GM12892 (cell line): Measurements from ENCODE around the gene NANS.
"Not testable (repeated sequence)": the region's sequence is repeated elsewhere in the genome, so short reads cannot be mapped to it uniquely, and the experiment has no call there.

ENCODE experiments used
- DNase-seq: peaks from one replicate; pipeline ENCODE4 v3.0.0; 2011; ENCODE audit not compliant: insufficient read length
- FAIRE-seq: peaks from 2 replicates; lab custom pipeline; 2011; peaks lifted over from hg19 to GRCh38; lab: Jason Lieb, UNC
- POLR2A ChIP-seq: IDR thresholded peaks from 2 replicates; pipeline ENCODE4 v1.6.1; 2011; ENCODE audit warnings: low read depth, low read length, control low read depth
- POLR2AphosphoS5 ChIP-seq: IDR thresholded peaks from 2 replicates; pipeline ENCODE4 v1.6.1; 2011; ENCODE audit warnings: low read depth, low read length, control low read depth
- TAF1 ChIP-seq: IDR thresholded peaks from 2 replicates; pipeline ENCODE4 v1.6.1; 2011; ENCODE audit warnings: low read depth, mild to moderate bottlenecking, control low read depth, low read length, borderline replicate concordance

Gene NANS

DNA sequence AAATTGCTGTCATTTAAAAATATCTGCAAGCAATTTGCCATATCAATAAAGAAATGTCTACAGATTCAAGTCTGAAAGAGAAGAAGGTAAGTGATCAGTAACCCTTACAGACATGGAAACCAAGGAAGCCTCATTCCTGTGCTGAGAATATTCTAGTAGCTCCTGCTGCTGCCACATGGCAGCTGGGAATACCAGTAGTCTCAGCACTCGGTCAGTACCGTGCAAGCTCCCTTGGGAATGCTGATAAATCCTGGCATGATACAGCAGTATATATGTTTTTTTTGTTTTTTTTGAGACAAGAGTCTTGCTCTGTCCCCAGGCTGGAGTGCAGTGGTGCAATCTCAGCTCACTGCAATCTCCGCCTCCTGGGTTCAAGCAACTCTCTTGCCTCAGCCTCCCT, 27.9 kb downstream of the NANS start:
- DNase-seq (no peak), FAIRE-seq (no peak)
- TF ChIP-seq TAF1: no peak
- TF ChIP-seq POLR2A: no peak
- TF ChIP-seq POLR2AphosphoS5: no peak

DNA sequence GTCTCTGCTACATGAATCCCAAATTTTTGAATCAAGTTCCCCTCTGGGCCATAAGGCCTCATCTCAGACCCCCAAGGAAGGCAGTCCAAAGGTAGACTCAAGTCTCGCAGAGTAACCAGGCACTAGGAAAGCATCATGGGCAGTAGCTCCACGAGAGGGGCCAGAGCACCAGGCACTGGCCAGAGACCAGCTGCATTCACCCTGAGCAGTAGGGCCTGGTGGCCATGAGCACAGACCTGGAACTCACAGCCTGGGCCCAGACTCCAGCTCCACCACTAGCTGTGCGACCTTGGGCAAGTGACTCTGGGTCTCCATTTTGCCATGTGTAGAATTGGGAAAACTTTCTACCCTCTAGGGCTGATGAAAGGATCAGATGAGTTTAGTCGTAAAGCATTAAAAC, 28.5 kb downstream of the NANS start:
- FAIRE-seq: no peak
- TF ChIP-seq POLR2A (no peak), POLR2AphosphoS5 (no peak), TAF1 (no peak)
- DNase-seq: no peak

DNA sequence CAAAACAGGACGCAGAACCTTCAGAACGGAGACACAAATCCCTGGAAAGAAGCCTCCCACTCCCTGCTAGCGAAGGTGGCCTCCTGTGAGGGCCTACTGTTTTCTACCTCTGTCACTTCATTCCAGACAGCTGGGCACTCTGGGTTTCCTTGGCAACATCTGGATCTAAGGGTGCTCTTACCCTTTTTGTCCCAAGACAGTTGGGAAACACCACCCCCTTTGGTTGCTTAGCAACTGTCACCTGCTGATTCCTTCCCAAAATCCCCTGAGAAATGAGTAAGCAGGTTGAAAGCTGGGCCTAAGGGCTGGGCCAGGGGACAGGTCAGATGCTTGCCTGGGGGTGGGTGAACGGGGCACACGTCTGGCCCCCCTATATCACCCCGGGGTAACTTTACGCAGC, 29.4 kb downstream of the NANS start:
- DNase-seq (no peak), FAIRE-seq (no peak)
- TF ChIP-seq POLR2AphosphoS5 (no peak), POLR2A (no peak), TAF1 (no peak)

DNA sequence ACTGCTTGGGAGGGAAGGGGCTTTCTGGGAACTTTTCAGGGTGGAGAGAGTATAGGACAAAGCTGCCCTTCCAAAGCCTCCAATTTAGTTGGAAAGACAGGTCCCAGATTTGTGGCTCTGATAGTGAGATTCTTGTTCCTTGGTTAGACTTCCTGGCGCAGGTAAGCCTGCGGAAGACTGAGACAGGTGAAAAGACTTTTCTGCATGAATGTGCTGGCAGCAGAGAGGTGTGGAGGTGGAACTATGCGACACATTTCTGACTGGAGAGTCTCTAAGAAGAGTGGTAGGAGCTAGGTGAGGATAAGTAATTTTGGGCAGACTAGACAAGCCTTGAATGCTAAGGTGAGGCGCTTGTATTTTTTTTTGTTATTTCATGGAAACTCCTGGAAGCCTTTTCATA, 29.9 kb downstream of the NANS start:
- no peak for DNase-seq
- FAIRE-seq: no peak
- no peak for TF ChIP-seq POLR2AphosphoS5
- no peak for TF ChIP-seq POLR2A
- TF ChIP-seq TAF1: no peak

DNA sequence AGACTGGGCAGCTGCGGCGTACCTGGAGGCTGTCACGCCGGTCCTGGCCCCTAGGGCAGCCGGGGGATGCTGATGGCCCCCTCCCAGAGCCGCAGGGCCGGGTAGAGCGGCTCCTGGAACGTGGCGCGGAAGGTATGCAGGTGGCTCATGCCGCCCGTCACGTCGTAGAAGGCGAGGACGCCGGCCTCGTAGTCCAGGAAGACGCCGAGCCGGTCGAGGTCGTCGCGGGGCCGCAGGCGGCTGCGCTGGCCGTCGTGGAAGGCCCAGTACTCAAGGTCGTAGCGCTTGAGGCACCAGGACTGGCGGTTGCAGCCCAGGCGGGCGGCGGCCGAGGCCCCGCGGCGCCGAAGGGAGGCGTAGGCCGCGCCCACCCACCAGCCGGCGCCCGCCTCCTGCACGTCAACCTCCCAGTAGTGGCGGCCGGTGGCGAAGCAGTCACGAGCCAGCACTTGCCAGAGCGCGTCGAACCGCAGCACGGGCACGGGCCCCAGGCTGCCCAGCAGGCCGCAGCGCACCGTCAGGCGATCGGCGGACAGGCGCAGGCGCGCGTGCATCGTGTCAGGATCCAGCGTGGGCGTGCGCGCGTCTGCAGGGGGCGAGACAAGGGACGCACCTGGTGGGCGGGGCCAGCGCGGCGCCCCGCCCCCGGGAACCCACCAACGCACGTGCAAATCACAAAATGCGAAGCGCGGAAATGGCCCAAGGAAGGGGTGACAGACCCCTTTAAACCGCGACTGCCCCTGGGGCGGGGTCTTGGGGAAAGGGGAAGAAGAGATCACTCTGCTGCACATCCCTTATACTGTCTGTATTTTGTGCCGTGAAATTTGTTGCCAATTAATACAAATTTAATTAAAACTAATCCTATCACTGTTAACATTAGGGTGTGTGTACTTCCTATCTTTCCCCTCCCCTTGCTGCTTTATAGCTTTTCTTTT, 31.2 kb downstream of the NANS start:
- DNase-seq: no peak
- FAIRE-seq: no peak
- TF ChIP-seq TAF1 (no peak), POLR2A (no peak), POLR2AphosphoS5 (no peak)

DNA sequence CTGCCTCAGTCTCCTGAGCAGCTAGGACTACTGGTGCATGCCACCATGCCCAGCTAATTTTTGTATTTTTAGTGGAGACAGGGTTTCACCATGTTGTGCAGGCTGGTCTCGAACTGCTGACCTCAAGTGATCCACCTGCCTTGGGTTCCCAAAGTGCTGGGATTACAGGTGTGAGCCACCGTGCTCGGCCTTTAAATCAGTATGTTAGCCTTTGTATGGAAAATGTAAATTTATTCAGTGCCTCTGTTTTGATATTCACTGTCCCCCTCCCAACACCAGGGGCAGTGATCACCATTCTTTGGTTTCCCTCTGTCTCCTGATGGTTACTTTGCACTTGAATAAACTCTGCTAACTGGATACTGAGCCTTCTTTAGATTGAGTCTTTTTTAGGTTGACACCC, 34.1 kb downstream of the NANS start:
- not testable (repeated sequence) for FAIRE-seq, DNase-seq

DNA sequence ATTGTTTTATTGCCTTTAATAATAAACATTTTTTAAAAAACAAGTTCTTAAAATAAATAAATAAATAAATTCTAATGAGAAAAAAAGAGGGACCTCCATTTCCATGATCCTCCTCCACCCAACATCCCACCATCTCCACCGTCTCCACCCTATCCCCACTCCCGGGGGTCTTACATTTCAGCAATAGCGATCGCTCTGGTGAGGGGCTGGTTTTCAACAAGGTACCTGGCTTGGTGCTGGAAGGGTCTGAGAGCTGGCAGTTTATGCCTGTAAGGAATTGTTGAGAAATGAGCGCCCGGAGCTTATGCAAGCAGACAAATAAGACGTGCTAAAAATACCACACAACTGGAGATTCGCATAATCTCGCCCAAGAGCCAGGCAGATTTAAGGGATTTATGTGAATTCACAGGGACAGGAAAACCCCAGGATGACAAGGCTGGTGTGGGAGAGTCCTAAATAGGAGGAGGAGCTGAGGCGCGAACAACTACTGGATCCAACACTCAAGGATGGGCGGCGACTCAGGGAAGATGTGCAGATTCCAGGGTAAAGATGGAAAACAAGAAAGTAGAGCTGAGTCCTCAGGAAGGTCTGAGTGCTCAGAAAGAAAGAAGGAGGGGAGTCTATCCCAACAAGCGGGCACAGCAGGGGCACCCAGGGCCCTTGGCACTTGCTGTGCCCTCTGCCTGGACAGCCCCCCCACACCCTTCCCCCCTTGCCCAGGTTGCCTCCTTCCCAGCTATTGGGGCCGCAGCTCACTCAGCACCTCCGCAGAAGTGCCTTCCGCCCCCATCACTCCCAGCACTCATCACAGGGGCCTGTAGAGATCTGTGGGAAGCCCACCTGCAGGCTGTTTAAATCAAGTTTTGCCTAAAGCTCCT, 35.4 kb downstream of the NANS start:
- FAIRE-seq: no peak

DNA sequence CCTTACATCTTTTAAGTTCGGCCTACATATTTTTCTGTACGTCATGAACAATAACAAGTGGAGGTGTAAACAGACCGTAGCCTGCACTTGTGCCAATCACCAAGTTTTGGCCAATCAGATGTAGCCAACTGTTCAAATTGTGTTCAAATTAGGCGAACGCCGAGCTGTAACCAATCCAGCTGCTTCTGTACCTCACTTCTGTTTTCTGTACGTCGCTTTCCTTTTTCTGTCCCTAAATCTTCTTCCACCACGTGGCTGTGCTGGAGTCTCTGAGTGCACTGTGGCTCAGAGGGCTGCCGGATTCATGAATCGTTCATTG, 36.0 kb downstream of the NANS start:
- no peak for TF ChIP-seq POLR2AphosphoS5
- no peak for TF ChIP-seq TAF1
- TF ChIP-seq POLR2A: no peak
- FAIRE-seq (no peak), DNase-seq (no peak)

More for the DNA sequence above, 35.4 kb downstream of the NANS start:
- DNase-seq: no peak
- TF ChIP-seq POLR2A (no peak), POLR2AphosphoS5 (no peak), TAF1 (no peak)

DNA sequence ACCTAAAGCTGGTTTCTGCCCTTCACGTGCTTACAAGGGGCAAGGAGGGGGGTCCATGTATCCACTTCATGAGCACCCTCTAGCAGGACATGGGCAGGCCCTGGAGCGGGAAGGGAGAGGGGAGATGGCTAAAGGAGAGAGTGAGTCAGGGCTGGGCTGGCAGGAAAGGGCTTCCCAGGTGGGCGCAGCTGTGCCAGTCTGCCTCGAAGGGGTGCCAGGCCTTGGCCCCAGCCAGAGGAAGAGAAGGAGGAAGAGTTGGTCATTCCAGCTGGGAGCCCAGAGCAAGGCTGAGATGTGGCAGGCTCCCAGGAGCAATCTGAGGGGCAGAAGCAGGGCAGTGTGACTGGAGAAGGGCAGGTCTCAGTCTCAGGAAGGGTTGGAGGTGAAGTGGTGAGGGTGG, 37.8 kb downstream of the NANS start:
- TF ChIP-seq POLR2AphosphoS5 (no peak), POLR2A (no peak)
- DNase-seq: no peak
- no peak for FAIRE-seq

DNA sequence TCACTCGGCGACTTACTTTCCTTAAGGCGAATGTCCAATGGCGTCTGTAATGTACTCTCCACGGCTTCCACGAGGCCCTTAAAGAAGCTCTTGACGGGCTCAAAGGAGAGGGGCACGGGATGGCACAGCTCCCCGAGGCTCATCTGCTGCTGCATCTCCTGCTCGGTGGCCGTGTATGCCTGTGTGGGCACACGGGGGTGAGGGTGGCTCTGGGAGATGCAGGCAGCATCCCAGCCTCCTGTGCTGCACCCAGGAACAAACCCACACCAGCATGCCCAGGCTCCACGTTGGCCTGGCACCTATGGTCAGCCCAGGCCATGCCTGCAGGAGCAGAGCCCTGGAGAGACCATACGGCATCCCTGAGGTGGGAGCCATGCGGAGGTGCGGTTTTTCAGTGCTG, 38.3 kb downstream of the NANS start:
- no peak for FAIRE-seq
- no peak for TF ChIP-seq POLR2A
- no peak for TF ChIP-seq POLR2AphosphoS5
- no peak for TF ChIP-seq TAF1

DNA sequence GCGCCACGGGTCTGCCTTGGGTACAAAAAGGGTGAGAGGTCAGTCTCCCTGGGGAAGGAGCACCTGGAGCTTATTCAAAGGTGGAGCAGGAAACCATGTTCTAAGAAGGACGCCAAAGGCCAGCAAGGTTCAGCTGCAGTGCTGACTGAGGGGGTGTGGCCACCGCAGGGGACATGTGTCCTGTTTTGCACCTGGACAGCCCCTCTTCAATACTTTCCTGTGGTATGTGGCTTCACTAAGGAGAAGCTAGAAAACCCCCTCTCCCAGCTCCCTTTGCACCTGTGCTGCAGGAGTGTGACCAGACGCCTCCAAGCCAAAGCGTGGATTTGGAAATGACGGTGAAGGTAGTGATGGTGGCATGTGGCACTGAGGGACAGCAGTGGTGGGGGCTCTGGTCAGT, 38.9 kb downstream of the NANS start:
- no peak for FAIRE-seq
- TF ChIP-seq TAF1 (no peak), POLR2A (no peak), POLR2AphosphoS5 (no peak)
- DNase-seq: no peak

More for the DNA sequence above, 38.3 kb downstream of the NANS start:
- DNase-seq: no peak

DNA sequence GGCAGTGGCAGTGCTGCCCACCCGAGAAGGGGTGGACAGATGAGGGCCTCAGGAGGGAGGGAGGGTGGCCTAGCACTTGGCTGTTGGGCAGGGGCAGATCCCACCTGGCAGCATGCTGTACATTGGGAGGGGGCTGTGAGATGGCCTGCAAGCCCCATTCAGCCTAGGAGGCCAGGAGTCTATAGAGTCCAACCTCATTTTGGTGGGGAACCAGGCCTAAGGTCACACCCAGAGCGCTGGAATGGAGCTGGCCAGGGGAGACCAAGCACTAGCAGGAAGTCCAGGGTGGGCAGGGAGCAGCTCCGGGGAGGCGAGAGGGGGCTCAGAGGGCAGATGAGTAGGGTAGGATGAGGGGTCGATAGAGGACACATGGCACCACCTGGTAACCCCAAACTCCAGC, 39.6 kb downstream of the NANS start:
- DNase-seq (no peak), FAIRE-seq (no peak)
- TF ChIP-seq POLR2A (no peak), POLR2AphosphoS5 (no peak), TAF1 (no peak)

DNA sequence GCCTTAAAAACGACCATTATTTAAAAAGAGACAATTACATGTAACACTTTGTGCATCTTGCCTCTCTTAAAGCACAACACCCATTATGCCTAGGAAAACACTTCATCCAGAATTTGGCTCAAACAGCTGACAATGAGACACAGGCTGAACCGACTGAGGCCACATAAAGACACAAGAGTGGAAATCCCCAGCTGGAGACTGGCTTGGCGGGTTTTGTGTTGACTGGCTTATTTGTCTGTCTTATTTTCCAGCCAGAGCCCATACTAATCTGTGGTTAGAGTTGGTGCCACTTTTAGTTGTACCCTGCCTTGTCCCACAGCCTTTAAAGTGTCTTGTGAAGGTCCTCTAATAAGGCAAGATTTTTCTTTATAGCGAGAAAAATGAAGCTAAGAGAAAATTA, 41.3 kb downstream of the NANS start:
- DNase-seq: no peak
- no peak for TF ChIP-seq POLR2AphosphoS5
- peak; percentile 96 for FAIRE-seq
